ENCODE measurements around the gene KRTAP12-1.

The KRTAP12-1 gene, protein sequence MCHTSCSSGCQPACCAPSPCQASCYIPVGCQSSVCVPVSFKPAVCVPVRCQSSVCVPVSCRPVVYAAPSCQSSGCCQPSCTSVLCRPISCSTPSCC
- 0 reads per million in 9 experiments for total RNA-seq

DNA sequence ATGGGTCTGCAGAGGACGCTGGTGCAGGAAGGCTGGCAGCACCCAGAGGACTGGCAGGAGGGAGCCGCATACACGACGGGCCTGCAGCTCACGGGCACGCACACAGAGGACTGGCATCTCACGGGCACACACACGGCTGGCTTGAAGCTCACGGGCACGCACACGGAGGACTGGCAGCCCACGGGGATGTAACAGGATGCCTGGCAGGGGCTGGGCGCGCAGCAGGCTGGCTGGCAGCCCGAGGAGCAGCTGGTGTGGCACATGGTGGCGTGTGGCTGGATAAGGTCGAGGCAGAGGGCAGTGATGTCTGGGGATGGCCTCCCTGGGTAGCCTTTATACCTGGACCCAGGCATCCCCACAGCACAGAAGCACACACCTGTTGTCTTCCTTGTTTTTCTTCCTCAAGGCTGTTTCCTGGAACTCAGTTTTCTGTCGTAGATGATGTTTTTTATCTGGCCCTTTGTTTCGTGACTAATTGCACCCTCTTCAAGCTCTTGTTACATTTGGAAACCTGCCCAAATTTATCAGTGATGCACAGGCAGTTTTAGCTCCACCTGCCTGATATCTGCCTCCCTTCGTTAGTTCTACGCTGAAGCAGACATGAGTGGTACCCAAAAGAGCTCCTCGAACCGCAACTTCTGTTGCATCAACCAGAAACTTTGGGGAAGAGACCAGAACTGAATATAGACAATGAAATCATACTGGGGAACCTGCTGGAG, at the start of gene KRTAP12-1:
TSS of gene KRTAP12-1 (minus strand) at position 303 of the 719 bp plus-strand sequence. CDS start at position 263, 40 bp downstream.
- Mint-ChIP-seq H3K4me1 (ENCODE audit: low read depth in 2 of 2) (peaks cover 9 to 13% of the 10 kb centered on the region in 2 donors), H3K27ac (no peak within 1 kb of the TSS), H3K27me3 (peaks cover 20 to 49% of the 10 kb centered on the region in 2 donors), H3K9me3 (no peaks in the 10 kb centered on the region), H3K36me3 (ENCODE audit: insufficient read depth) (no peaks in the 10 kb centered on the region), H3K4me3 (no peak within 1 kb of the TSS)
- ATAC-seq (replicated peaks) (no peak), DNase-seq (no peak)

DNA sequence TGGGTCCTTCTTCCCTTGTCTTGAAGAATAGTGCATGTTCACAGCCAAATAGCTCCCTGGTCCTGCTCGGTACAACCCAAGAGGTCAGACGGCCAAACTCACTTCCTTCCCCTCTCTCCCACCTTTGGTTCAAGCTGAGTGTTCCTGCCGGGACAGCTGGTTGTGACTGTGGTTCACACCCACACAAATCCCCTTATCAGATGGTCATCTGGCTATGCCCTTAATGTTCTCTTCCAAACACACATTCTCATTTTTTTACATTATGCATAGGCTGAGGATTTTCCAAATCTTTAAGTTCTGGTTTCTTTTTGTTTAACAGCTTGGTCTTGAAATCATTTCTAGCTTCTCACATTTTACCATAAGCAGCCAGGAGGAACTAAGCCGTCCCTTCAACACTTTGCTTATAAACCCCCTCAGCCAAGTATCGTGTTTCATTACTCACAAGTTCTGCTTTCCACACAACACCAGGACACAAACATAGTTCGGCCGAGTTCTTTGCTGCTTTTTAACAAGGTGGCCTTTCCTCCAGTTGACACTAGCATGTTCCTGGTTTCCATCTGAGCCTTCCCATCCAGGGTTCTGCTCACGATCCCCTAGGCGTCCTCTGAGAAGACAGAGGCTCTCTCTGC, 49.1 kb upstream of the KRTAP12-1 start:
- Mint-ChIP-seq H3K4me3 (no peak overlapping the region), H3K27me3 (peaks cover 15 to 53% of the 10 kb centered on the region in 2 donors), H3K9me3 (no peaks in the 10 kb centered on the region), H3K36me3 (ENCODE audit: insufficient read depth) (no peaks in the 10 kb centered on the region), H3K27ac (peak overlapping the region in 1 of 2 donors; percentile 36), H3K4me1 (ENCODE audit: low read depth in 2 of 2) (peaks cover 5% of the 10 kb centered on the region in 2 donors)
- no peak for DNase-seq
- no peak for ATAC-seq (replicated peaks)

DNA sequence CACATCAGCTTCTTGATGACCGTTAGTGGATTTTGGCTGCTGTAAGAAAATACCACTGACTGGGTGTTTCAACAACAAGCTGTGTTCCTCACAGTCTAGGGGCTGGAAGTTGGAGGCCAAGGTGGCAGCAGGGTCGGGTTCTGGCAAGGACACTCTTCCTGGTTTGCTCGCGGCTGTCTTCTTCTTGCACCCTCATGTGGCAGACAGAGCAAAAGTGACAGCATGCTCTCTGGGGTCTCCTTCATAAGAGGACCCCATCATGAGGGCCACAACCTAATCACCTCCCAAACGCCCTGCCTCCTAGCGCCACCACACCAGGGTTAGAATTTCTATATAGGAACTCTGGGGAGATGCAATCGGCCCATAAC, 48.0 kb upstream of the KRTAP12-1 start:
- ATAC-seq (replicated peaks), result no peak
- Mint-ChIP-seq H3K27me3 (peaks cover 15 to 59% of the 10 kb centered on the region in 2 donors), H3K4me3 (no peak overlapping the region), H3K27ac (no peak overlapping the region), H3K4me1 (ENCODE audit: low read depth in 2 of 2) (peaks cover 5% of the 10 kb centered on the region in 2 donors), H3K36me3 (ENCODE audit: insufficient read depth) (no peaks in the 10 kb centered on the region), H3K9me3 (no peaks in the 10 kb centered on the region)
- DNase-seq, result no peak

DNA sequence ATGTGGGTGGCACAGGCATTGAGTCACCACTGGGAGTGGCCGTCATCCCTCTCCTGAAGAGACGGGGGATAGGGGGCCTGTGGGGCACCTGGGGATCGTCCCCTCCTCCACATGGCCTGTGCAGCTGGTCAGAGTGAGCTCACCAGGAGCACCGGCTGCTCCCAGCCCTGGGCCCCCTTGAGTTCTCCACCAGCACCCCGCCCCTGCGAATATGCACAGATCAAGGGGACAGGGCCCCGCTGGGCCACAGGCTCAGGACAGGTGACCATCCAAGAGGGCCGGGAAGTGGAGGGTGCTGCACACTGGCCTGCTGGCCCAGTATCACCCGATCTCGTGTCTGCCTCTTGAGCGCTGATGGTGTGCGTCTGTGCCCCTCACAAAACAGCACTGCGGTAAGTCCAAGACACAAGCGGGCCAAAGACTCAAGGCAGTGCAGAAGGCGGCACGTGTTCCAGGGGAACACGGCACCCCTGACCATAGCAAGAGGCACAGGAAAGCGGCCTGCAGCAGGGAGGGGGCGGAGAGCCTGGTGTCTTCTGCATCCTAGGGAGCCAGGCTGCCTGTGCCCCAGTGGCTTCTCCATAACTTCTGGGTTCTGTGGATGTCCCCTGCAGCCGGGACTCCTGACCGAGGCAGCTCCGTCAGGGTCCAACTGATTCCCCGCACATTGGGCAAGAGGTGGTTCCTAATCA, 47.5 kb upstream of the KRTAP12-1 start:
- peaks cover 5% of the 10 kb centered on the region in 2 donors for H3K4me1 Mint-ChIP-seq (ENCODE audit: low read depth in 2 of 2)
- H3K36me3 Mint-ChIP-seq (ENCODE audit: insufficient read depth), result no peaks in the 10 kb centered on the region
- no peak overlapping the region for H3K4me3 Mint-ChIP-seq
- H3K27ac Mint-ChIP-seq, result no peak overlapping the region
- ATAC-seq (replicated peaks) (no peak), DNase-seq (no peak)
- no peaks in the 10 kb centered on the region for H3K9me3 Mint-ChIP-seq
- peaks cover 15 to 62% of the 10 kb centered on the region in 2 donors for H3K27me3 Mint-ChIP-seq

DNA sequence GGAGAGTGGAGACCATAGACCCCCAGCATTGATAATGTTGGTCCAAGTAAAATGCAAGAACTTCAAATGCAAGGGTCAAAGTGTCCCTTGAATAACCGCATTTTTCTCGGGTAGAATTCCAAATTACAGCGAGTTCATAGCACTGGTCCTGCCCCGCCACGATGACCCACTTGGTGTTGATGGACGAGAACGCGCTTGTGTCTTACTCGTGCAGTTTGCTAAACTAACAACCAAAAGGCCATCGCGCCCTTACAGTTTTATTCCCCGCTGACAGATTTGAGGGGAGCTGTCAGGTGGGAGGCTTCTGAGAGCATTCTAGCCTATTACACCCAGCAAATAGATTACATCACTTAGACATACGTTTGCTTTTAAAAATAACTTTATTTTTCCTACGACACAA, 46.8 kb upstream of the KRTAP12-1 start:
- peaks cover 20 to 70% of the 10 kb centered on the region in 2 donors for H3K27me3 Mint-ChIP-seq
- no peaks in the 10 kb centered on the region for H3K36me3 Mint-ChIP-seq (ENCODE audit: insufficient read depth)
- no peak for DNase-seq
- H3K4me3 Mint-ChIP-seq, result no peak overlapping the region
- no peaks in the 10 kb centered on the region for H3K9me3 Mint-ChIP-seq
- no peak for ATAC-seq (replicated peaks)
- peaks cover 7 to 8% of the 10 kb centered on the region in 2 donors for H3K4me1 Mint-ChIP-seq (ENCODE audit: low read depth in 2 of 2)
- H3K27ac Mint-ChIP-seq, result no peak overlapping the region

DNA sequence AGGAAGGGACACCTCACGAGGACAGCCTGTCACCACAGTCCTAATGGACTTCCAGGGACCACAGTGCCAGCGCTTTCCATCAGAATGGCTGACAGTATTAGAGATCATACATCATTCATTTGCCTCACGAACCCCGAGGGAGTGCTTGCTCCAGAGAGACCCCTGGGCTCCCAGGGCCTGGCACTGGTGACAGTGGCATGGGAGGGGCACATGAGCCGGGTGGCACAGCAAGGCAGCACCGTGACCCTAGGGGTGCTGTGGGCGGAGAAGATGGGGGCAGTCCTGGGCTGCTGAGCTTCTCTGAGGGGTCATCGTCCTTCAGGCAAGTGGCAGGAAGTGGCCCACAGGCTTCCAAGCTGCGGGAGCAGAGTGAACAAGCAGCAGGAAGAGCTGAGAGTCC, 45.8 kb upstream of the KRTAP12-1 start:
- ATAC-seq (replicated peaks) (no peak), DNase-seq (no peak)
- H3K9me3 Mint-ChIP-seq, result no peaks in the 10 kb centered on the region
- H3K4me3 Mint-ChIP-seq, result no peak overlapping the region
- peaks cover 13 to 16% of the 10 kb centered on the region in 2 donors for H3K4me1 Mint-ChIP-seq (ENCODE audit: low read depth in 2 of 2)
- no peaks in the 10 kb centered on the region for H3K36me3 Mint-ChIP-seq (ENCODE audit: insufficient read depth)
- H3K27me3 Mint-ChIP-seq, result peaks cover 27 to 70% of the 10 kb centered on the region in 2 donors
- H3K27ac Mint-ChIP-seq, result peak overlapping the region in 1 of 2 donors; percentile 79

DNA sequence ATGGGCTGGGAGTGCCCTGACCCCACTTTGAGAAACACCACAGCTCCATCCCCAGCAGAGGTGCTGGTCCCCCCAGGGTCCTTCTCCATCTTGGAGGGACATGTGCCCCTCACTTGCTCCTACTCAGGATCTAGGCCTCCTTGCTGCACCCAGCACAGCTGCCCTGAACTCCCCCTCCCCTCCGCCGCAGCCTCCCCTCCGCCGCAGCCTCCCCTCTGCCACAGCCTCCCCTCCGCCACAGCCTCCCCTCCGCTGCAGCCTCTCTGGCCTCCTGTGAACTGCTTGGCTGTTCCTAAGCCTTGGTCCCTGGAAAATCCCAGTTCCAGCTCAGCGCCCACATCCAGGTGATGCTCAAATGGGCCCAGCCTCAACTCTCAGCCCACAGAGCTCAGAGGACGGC, 45.4 kb upstream of the KRTAP12-1 start:
- ATAC-seq (replicated peaks), result no peak
- Mint-ChIP-seq H3K36me3 (ENCODE audit: insufficient read depth) (no peaks in the 10 kb centered on the region), H3K27me3 (peaks cover 30 to 72% of the 10 kb centered on the region in 2 donors), H3K4me1 (ENCODE audit: low read depth in 2 of 2) (peaks cover 16 to 18% of the 10 kb centered on the region in 2 donors), H3K27ac (peak overlapping the region in 1 of 2 donors; percentile 79), H3K4me3 (no peak overlapping the region), H3K9me3 (no peaks in the 10 kb centered on the region)
- DNase-seq, result no peak

DNA sequence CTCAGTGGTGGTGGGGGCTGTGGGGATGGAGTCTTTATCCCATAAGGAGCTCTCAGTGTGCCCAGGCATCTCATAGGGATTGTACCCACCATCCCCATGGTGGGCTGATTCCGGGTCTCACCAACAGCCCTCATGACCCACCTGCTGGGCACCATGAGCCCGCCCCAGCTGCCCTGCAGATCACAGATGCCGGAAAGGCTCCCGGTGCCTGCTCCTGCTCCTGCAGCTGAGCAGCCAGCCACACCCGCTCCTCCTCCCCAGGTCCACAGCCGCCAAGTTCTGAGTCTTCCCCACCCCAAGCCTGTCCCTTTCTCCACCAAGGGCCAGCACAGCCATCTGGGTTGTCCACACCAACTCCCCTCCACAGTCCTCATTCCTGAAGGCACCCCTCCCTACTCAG, 44.9 kb upstream of the KRTAP12-1 start:
- peaks cover 25 to 68% of the 10 kb centered on the region in 2 donors for H3K27me3 Mint-ChIP-seq
- H3K9me3 Mint-ChIP-seq, result no peaks in the 10 kb centered on the region

DNA sequence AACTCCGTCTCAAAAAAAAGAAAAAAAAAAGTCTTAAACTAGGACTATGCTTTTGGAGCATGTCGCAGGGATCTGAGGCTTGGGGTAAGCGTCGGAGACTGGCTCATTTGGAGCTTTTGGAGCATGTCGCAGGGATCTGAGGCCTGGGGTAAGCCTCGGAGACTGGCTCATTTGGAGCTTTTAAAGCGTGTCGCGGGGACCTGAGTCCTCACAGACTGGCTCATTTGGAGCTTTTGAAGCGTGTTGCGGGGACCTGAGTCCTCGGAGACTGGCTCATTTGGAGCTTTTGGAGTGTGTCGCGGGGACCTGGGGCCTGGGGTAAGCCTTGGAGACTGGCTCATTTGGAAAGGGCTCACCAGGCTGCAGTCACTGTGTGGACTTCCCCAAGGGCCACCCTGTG, 43.0 kb upstream of the KRTAP12-1 start:
- ATAC-seq (replicated peaks), result no peak
- no peaks in the 10 kb centered on the region for H3K9me3 Mint-ChIP-seq
- H3K36me3 Mint-ChIP-seq (ENCODE audit: insufficient read depth), result no peaks in the 10 kb centered on the region
- no peak overlapping the region for H3K27ac Mint-ChIP-seq
- DNase-seq, result no peak
- H3K4me1 Mint-ChIP-seq (ENCODE audit: low read depth in 2 of 2), result peaks cover 14 to 16% of the 10 kb centered on the region in 2 donors
- H3K4me3 Mint-ChIP-seq, result no peak overlapping the region
- H3K27me3 Mint-ChIP-seq, result peaks cover 21 to 73% of the 10 kb centered on the region in 2 donors

More for the DNA sequence above, 44.9 kb upstream of the KRTAP12-1 start:
- Mint-ChIP-seq H3K27ac (no peak overlapping the region), H3K4me1 (ENCODE audit: low read depth in 2 of 2) (peaks cover 16 to 18% of the 10 kb centered on the region in 2 donors), H3K36me3 (ENCODE audit: insufficient read depth) (no peaks in the 10 kb centered on the region), H3K4me3 (no peak overlapping the region)
- ATAC-seq (replicated peaks), result no peak
- DNase-seq, result no peak

DNA sequence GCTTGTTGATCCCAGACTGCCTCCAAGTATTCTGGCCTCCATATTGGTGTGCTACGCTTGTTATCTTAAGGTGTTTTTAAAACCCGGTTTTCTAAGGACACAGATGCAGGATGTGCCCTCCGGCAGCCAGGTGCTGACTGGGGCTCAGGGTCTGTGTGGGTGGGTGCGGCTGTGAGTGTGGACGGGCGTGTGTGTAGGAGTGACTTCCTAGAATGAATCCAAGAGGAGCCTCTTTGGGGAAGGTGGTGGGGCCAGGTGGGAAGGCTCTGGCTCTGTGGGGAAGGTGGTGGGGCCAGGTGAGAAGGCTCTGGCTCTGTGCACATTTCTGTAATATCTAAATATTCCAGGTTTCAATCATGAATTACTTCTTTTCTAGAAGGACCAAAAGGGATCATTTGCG, 42.2 kb upstream of the KRTAP12-1 start:
- Mint-ChIP-seq H3K27ac (peak overlapping the region in 1 of 2 donors; percentile 65), H3K4me3 (peak overlapping the region in 1 of 2 donors; percentile 42)
- no peak for ATAC-seq (replicated peaks)

DNA sequence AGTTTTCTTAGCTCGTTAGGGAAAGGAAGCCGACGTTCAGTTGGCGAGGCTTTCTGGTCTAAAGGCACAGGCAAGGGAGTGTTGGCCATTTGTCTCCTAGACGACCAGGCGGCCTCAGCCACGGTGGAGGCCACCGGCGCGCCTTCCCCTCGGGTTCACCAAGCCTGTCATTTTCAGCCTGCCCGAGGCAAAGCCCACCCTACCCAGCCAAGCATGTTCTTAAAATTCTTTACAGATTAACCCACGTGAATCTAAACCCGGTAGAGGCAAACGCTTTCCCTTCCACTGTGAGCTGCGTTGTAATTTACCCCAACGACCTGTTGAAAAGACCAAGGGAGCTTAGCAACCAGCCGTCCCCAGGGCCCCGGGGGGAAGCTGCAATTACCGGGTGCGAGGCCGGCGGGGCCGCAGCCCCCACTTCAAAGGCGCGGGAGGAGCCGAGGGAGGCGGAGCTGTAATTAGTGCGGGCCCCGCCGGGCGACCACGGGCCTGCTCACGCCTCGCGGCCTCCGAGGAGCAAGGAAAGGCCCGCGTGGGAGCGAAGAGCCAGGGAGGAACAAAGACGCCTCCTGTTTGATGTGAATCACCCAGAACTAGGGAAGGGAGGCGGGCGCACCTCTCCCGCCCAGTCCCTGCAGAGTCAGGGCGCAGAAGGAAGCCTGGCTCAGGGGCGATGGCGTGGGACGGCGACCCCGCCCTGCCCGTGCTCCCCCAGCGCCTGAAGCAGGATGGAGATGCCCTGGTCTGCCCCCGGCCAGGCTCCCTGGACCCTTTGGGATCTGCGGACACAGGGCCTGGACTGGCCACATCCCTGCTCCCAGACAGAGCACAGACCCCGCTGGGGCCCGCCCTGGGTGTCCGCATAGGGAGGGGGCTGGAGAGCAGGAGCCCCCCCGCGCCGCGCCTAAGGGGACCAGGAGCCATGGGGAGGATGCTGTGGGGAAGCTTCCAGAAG, 41.5 kb upstream of the KRTAP12-1 start:
- DNase-seq (peak in 2 of 3 experiments; percentile 29 to 33), ATAC-seq (replicated peaks) (peak; percentile 82)
- Mint-ChIP-seq H3K4me1 (ENCODE audit: low read depth in 2 of 2) (peaks cover 14 to 16% of the 10 kb centered on the region in 2 donors), H3K27ac (peak overlapping the region; percentile 25 to 79), H3K36me3 (ENCODE audit: insufficient read depth) (no peaks in the 10 kb centered on the region), H3K27me3 (peaks cover 34 to 85% of the 10 kb centered on the region in 2 donors), H3K9me3 (no peaks in the 10 kb centered on the region), H3K4me3 (peak overlapping the region; percentile 73 to 80)

More for the DNA sequence above, 42.2 kb upstream of the KRTAP12-1 start:
- Mint-ChIP-seq H3K9me3 (no peaks in the 10 kb centered on the region), H3K27me3 (peaks cover 27 to 78% of the 10 kb centered on the region in 2 donors), H3K4me1 (ENCODE audit: low read depth in 2 of 2) (peaks cover 14 to 16% of the 10 kb centered on the region in 2 donors), H3K36me3 (ENCODE audit: insufficient read depth) (no peaks in the 10 kb centered on the region)
- DNase-seq, result no peak

DNA sequence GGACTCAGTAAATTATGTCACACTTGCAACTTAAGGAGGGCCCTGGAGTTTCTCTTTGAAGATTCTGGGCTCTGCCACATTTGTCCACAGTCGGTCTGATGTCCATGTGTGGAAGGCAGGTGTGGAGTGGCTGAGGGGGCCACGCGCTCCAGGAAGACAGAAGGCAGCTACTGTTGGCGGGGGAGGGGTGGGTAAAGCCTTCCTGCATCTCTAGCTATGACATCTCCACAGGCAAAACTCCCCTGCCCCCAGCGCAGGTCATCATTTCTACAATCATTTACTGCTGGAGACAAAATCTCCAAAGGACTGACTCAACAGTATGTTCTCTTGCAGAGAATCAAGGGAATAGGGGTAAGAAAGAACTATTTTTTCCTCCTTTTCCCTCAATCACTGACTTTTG, 40.8 kb upstream of the KRTAP12-1 start:
- peak overlapping the region; percentile 73 to 80 for H3K4me3 Mint-ChIP-seq
- no peaks in the 10 kb centered on the region for H3K9me3 Mint-ChIP-seq
- DNase-seq (no peak), ATAC-seq (replicated peaks) (no peak)
- no peaks in the 10 kb centered on the region for H3K36me3 Mint-ChIP-seq (ENCODE audit: insufficient read depth)
- peaks cover 41 to 85% of the 10 kb centered on the region in 2 donors for H3K27me3 Mint-ChIP-seq
- peak overlapping the region; percentile 25 to 79 for H3K27ac Mint-ChIP-seq
- peaks cover 12 to 14% of the 10 kb centered on the region in 2 donors for H3K4me1 Mint-ChIP-seq (ENCODE audit: low read depth in 2 of 2)

Measured in effector memory CD8-positive, alpha-beta T cell (primary cell).